A549 (cell line): ENCODE measurements around the gene IL4R.

Experiments used
- CTCF ChIP-seq: fragments of >200 bp; sonication (Bioruptor Twin); formaldehyde crosslinking; IDR thresholded peaks from 3 replicates; pipeline ENCODE4 v1.5.1; 2016
- HOXA7 ChIP-seq: fragments of 250-450 bp; sonication (Bioruptor Pico); IDR thresholded peaks from 2 replicates; pipeline ENCODE4 v1.5.0; 2020; ENCODE audit warnings: mild to moderate bottlenecking, moderate library complexity
- PHF8 ChIP-seq: fragments of 200-600 bp; sonication (generic); IDR thresholded peaks from 2 replicates; pipeline ENCODE4 v1.6.1; 2016; ENCODE audit warnings: low read depth, mild to moderate bottlenecking, antibody characterized with exemption, moderate library complexity, borderline replicate concordance
- RNF2 ChIP-seq: fragments of 200-600 bp; sonication (generic); IDR thresholded peaks from 2 replicates; pipeline ENCODE4 v1.6.1; 2016; ENCODE audit warnings: low read depth, mild to moderate bottlenecking, antibody characterized with exemption, moderate library complexity, borderline replicate concordance
- SMC3 ChIP-seq: fragments of >200 bp; sonication (Bioruptor Twin); formaldehyde crosslinking; IDR thresholded peaks from 3 replicates; pipeline ENCODE4 v1.6.1; 2018; ENCODE audit warnings: inconsistent platforms
- SREBF2 ChIP-seq: fragments of 450-650 bp; IDR thresholded peaks from 2 replicates; pipeline ENCODE4 v1.6.1; 2014; ENCODE audit warnings: mild to moderate bottlenecking, moderate library complexity

DNA sequence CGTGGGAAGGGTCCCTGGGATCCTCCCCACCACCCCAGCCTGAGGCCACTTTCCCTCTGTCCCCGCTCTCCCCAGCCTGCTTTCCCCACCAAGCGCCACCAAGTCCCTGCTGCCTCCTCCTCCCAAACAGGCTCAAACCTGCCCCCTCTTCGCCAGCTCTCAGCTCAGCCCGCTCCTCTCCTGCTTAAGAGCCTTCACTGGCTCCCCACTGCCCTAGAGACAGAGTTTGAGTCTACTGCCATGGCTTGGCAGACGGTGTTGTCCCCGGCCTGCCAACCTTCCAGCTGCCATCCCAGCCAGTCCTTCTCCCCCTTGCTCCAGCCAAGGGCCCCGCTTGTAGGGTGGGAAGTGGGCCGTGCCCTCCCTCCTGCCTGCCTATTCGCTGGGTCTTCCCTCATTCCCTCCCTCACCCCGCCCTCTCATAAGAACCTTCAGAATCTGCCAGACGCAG lies 11.1 kb downstream of the IL4R start:
- TF ChIP-seq SMC3, result no peak
- TF ChIP-seq CTCF, result no peak
- TF ChIP-seq PHF8, result no peak
- no peak for TF ChIP-seq RNF2
- no peak for TF ChIP-seq SREBF2
- TF ChIP-seq HOXA7 (CRISPR knock-in tag), result no peak
